NCI-H1048 (cell line): ENCODE measurements around the gene ZNF148.
"Not testable (repeated sequence)": the region's sequence is repeated elsewhere in the genome, so short reads cannot be mapped to it uniquely, and the experiment has no call there.

Experiments used
- DNase-seq: peaks from one replicate; lab custom pipeline; 2025; lab: John Stamatoyannopoulos, UW

ZNF148 gene

GRCh38 chr3:125374501-125374995, 577 bp downstream of the ZNF148 start:
- no peak for DNase-seq

GRCh38 chr3:125367403-125368230, 7.5 kb downstream of the ZNF148 start:
- DNase-seq = no peak

GRCh38 chr3:125366132-125366531, 9.0 kb downstream of the ZNF148 start:
- DNase-seq = no peak

- DNase-seq = no peak
Observed at GRCh38 chr3:125359700-125360099, 15.4 kb downstream of the ZNF148 start.

- DNase-seq = no peak
Observed at GRCh38 chr3:125358923-125359322, 16.2 kb downstream of the ZNF148 start.

GRCh38 chr3:125357837-125358236, 17.3 kb downstream of the ZNF148 start:
- no peak for DNase-seq

- no peak for DNase-seq
Observed at GRCh38 chr3:125357032-125357658, 18.0 kb downstream of the ZNF148 start.

- DNase-seq = no peak
Observed at GRCh38 chr3:125356140-125357026, 18.7 kb downstream of the ZNF148 start.

GRCh38 chr3:125353659-125354058, 21.5 kb downstream of the ZNF148 start:
- no peak for DNase-seq

GRCh38 chr3:125353128-125353527, 22.0 kb downstream of the ZNF148 start:
- no peak for DNase-seq

GRCh38 chr3:125351814-125352456, 23.2 kb downstream of the ZNF148 start:
- no peak for DNase-seq

GRCh38 chr3:125351152-125351551, 24.0 kb downstream of the ZNF148 start:
- DNase-seq = no peak

GRCh38 chr3:125350597-125350996, 24.5 kb downstream of the ZNF148 start:
- DNase-seq = no peak

- DNase-seq = no peak
Observed at GRCh38 chr3:125349556-125350165, 25.5 kb downstream of the ZNF148 start.

- no peak for DNase-seq
Observed at GRCh38 chr3:125349055-125349454, 26.1 kb downstream of the ZNF148 start.

- not testable (repeated sequence) for DNase-seq
Observed at GRCh38 chr3:125343367-125343766, 31.8 kb downstream of the ZNF148 start.

- no peak for DNase-seq
Observed at GRCh38 chr3:125340121-125340520, 35.0 kb downstream of the ZNF148 start.

- no peak for DNase-seq
Observed at GRCh38 chr3:125337506-125337905, 37.6 kb downstream of the ZNF148 start.

- DNase-seq = no peak
Observed at GRCh38 chr3:125334675-125335560, 40.2 kb downstream of the ZNF148 start.

GRCh38 chr3:125332504-125332903, 42.6 kb downstream of the ZNF148 start:
- DNase-seq = no peak
